IPS-18c (cell line): ENCODE results near the gene RASSF9.

ENCODE experiments used
- H3K4me3 ChIP-seq: 2 replicates; pipeline ENCODE4 v1.7.0; 2013; ENCODE audit warnings: low read depth, mild to moderate bottlenecking, low read length, moderate library complexity; ENCODE audit not compliant: insufficient read depth
- H3K9me3 ChIP-seq: one replicate; pipeline ENCODE4 v1.6.1; 2013; ENCODE audit warnings: mild to moderate bottlenecking, low read length, moderate library complexity; ENCODE audit not compliant: control insufficient read depth, insufficient read depth

RASSF9 gene

DNA sequence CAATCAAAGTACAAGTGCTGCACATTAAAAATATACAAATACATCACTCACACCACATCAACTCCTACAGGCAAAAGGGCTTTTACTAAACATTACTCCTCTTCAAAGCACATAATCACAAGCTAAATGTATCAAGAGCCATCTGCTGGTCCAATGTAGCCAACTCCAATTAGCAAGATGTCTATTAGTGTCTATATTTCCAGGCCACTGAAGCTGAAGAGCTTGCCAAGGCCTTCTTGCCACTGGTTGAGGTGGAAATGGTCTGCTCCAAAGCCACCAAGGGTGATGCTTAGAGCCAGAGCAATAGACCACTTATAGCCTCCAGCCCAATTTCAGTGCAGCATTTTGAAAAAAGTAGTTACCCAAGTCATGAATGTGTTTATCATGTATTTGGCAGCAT lies 54.4 kb downstream of the RASSF9 start:
- H3K9me3 ChIP-seq = no peaks in the 10 kb centered on the region
- no peak overlapping the region for H3K4me3 ChIP-seq

DNA sequence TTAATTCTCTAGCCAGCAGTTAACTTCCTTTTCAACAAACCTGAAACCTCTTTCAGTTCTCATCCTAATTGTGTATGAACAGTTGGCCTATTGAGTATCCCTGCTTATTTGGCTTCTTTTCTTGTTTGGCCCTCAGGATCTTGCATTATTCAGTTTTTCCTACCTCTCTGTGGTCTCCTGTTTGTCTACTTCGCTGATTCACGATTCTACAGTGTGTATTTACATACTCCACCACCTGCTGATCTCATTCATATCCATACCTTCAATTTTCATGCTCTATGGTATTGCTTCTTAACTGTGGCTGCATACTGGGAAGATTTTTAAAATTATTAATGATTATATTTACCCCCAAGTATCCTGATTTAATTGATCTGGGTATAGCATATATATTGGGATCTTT lies 56.4 kb downstream of the RASSF9 start:
- no peaks in the 10 kb centered on the region for H3K9me3 ChIP-seq
- H3K4me3 ChIP-seq = no peak overlapping the region

DNA sequence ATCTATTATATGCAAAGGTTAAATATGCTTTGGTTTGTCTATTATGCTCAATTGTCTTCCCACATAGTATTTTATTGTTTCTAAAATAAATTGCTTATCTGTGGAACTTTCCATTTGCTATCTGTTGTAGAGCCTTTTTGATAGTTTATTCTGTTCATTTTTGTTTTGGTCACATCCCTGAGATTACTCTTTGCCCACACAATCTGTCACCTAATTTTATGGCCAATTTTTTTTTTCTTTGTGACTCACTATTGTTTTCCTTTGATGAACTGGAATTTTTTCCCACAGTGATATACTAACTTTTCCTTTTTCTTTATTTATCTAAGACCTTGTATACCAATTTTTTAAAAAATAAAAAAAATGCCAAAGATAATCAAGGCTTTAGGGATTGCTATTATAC lies 61.1 kb downstream of the RASSF9 start:
- no peak overlapping the region for H3K4me3 ChIP-seq
- H3K9me3 ChIP-seq = no peaks in the 10 kb centered on the region

DNA sequence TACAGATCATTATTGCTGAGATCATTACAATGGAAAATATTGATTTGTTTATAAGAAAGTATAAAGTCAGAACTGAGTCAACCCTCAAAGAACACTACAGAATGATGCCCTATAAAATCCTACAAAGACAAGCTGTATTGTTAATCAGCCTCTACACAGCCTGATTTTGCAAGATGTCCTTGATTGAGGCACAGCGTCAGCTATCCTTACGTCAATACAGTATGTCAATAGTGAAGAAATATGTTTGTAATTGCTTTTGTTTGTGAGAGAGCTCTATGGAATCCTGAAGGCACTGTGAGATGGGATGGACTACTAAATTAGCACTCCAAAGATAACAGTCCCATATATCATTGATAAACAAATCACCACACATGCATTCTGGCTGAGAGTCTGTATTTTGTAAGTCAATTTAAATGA lies 70.7 kb downstream of the RASSF9 start:
- H3K9me3 ChIP-seq = no peaks in the 10 kb centered on the region
- no peak overlapping the region for H3K4me3 ChIP-seq

DNA sequence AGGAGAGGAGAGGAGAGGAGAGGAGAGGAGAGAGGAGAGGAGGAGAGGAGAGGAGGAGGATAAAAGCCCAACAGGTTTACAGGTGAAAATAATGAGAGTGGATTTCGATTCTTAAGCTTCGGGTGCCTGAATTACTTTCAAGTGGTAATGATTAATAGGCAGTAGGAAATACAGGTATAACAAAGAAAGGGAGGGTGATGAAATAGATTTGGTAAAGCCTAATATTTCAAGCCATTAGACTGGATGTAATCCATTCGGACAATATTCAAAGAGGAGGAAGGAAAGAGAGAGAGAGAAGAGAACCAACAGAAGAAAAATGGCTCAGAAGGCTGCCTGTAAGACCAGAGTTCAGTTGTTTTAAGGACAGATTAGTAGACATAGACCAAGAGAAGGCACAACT lies 76.6 kb downstream of the RASSF9 start:
- Histone ChIP-seq H3K4me3 (no peak overlapping the region), H3K9me3 (no peaks in the 10 kb centered on the region)

DNA sequence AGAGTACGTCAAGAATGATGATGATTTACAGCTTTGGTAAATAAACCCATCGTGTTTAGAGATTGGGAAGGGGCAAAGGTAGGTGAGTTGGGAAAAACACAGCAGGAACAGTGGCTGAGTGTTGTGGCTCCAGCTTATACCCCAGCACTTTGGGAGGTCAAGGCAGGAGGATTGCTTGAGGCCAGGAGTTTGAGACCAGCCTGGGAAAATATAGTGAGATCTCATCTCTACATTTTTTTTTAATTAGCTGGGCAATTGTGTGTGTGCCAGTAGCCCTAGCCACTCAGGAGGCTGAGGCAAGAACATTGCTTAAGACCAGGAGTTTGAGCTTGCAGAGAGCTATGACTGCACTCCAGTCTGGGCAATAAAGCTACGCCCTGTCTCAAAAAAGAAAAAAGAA lies 77.1 kb downstream of the RASSF9 start:
- no peaks in the 10 kb centered on the region for H3K9me3 ChIP-seq
- no peak overlapping the region for H3K4me3 ChIP-seq

DNA sequence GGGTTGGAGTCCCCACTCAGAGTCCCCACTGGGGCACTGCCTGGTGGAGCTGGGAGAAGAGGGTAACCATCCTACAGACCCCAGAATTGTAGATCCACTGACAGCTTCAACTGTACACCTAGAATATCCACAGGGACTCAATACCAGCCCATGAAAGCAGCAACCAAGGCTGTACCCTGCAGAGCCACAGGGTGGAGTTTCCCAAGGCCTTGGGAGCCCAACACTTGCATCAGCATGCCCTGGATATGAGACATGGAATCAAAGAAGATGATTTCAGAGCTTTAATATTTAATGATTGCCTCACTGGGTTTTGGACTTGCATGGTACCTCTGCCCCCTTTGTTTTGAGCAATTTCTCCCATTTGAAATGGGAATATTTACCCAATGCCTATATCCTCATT lies 80.4 kb downstream of the RASSF9 start:
- H3K4me3 ChIP-seq = no peak overlapping the region
- no peaks in the 10 kb centered on the region for H3K9me3 ChIP-seq
